22Rv1 (cell line): ENCODE results near the gene HOXA10.

Source experiments
- ZFX ChIP-seq: fragments of 450-650 bp; IDR thresholded peaks from 2 replicates; pipeline ENCODE4 v1.6.1; 2017; ENCODE audit warnings: antibody characterized with exemption, borderline replicate concordance
- TF ChIP-seq, protein P1 (sequence below): fragments of 450-650 bp; IDR thresholded peaks from 2 replicates; pipeline ENCODE4 v1.5.1; 2017; ENCODE audit warnings: mild to moderate bottlenecking

DNA sequence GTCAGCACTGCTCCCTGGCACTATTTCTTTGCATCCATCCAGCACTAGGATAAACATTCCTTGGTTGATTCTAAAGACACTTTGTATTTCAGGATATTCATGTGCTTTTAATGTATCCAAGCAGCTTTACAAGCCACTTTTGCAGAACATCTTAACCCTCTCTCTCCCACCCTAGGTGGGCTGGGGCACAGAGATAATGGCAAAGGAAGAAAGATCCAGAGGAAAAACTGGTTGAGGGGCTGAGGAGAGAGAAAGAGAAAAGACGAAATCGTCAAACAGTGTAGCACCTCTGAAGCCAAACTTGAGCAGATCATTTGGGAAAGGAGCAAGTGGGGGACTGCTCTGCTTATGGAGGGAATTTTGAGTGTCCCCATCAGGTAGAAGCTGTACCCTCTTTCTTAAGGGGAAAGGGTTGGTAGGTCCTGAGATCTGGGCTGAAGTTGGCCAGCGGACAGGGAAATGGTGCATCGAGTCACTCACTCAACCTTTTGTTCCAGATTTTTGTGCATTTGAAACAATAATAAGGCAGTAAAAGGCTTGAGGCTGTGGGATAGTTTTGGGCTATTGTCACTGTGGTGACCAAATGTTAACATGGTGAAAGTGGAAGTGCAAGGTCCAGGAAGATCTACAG lies 30.0 kb upstream of the HOXA10 start:
- TF ChIP-seq, protein P1, sequence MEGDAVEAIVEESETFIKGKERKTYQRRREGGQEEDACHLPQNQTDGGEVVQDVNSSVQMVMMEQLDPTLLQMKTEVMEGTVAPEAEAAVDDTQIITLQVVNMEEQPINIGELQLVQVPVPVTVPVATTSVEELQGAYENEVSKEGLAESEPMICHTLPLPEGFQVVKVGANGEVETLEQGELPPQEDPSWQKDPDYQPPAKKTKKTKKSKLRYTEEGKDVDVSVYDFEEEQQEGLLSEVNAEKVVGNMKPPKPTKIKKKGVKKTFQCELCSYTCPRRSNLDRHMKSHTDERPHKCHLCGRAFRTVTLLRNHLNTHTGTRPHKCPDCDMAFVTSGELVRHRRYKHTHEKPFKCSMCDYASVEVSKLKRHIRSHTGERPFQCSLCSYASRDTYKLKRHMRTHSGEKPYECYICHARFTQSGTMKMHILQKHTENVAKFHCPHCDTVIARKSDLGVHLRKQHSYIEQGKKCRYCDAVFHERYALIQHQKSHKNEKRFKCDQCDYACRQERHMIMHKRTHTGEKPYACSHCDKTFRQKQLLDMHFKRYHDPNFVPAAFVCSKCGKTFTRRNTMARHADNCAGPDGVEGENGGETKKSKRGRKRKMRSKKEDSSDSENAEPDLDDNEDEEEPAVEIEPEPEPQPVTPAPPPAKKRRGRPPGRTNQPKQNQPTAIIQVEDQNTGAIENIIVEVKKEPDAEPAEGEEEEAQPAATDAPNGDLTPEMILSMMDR: no peak
- TF ChIP-seq ZFX: no peak
